Measurements from ENCODE around the gene STT3A.

GRCh38 chr11:125625225-125625629 is 32.6 kb downstream of the STT3A start:
- TF ChIP-seq CTCF (IDR thresholded peaks at IDR 0.05), result no peak
- no peak for TF ChIP-seq POLR2A (IDR thresholded peaks at IDR 0.05)

All from adrenal gland (tissue), 5 donors.